ENCODE results near the gene PAIP2.

The PAIP2 gene

DNA sequence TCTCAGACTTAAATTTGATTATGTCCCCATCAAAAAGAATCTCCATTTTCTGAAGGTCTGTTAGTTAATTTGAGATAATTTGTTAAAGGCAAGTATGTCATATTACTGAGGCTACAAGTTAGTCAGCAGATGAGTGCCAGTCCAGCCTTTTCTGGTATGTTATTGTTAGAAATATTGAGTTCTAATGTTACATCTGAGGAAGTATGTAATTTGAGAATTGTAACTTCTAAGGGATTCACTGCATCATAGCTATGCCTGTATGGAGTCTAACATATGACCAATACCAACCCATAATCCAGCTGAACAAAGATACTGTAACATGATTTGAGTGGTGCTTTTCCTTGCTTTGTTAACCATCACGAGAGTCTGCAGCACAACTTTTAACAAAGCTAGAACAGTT lies 27.5 kb downstream of the PAIP2 start:
- TF ChIP-seq, protein P1, sequence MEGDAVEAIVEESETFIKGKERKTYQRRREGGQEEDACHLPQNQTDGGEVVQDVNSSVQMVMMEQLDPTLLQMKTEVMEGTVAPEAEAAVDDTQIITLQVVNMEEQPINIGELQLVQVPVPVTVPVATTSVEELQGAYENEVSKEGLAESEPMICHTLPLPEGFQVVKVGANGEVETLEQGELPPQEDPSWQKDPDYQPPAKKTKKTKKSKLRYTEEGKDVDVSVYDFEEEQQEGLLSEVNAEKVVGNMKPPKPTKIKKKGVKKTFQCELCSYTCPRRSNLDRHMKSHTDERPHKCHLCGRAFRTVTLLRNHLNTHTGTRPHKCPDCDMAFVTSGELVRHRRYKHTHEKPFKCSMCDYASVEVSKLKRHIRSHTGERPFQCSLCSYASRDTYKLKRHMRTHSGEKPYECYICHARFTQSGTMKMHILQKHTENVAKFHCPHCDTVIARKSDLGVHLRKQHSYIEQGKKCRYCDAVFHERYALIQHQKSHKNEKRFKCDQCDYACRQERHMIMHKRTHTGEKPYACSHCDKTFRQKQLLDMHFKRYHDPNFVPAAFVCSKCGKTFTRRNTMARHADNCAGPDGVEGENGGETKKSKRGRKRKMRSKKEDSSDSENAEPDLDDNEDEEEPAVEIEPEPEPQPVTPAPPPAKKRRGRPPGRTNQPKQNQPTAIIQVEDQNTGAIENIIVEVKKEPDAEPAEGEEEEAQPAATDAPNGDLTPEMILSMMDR (IDR thresholded peaks at IDR 0.05; ENCODE audit: insufficient read depth, low read length, poor library complexity, severe bottlenecking) = no peak
- DNase-seq (ENCODE audit: extremely low read depth, insufficient read length) = no peak
- peaks cover 4% of the 10 kb centered on the region for H3K36me3 ChIP-seq (ENCODE audit: control insufficient read depth, insufficient read depth, low read length)
- no peak overlapping the region for H3K4me3 ChIP-seq (replicated peaks; ENCODE audit: low read depth, low read length)
- H3K27me3 ChIP-seq (replicated peaks; ENCODE audit: control insufficient read depth, insufficient read depth, low read length) = no peaks in the 10 kb centered on the region

DNA sequence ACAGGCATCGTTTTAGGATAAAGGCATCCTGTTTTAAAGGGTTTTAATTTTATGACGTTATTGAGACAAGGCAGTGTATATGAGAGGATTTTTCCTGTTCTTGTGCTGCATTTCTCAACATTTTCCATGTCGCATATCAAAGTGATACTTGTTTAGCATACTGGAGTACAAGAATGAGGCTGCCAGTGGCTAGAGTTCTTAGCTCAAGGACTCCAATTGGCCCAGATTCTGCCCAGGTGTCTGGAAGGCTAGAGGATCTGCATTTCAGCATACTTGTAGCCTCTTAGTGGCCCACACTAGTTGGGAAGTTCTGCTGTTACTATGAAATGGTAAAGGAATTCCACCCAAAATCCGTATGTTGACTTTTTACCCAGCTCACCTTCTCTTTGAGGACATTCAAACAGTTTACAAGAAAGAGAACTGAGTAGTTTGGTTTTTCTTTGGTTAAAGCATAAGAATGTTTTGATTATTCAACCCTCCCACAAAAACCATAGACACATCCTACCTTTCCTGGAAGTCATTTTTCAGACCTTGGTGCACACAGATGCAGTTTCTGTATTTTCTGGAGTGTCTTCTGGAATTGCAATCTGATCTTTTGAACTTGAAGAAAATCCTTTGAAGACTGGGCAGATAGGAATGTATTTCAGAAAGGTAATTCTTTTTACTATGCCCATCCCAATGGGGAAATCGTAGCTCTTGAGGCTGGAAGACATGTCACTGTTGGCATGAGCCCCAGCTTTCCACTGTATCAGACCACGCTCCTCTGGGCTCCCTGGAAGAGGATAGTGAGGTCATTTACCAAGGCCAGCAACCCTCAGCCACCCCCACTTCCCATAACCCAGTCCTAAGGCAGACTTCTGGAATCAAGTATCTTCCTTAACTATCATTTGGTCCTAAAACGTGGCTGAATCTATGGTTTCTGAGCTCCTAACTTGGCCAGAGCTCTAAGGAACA lies 30.1 kb downstream of the PAIP2 start:
- H3K36me3 ChIP-seq (ENCODE audit: control insufficient read depth, insufficient read depth, low read length) = peaks cover under 1% of the 10 kb centered on the region
- TF ChIP-seq, protein P1 (IDR thresholded peaks at IDR 0.05; ENCODE audit: insufficient read depth, low read length, poor library complexity, severe bottlenecking) = no peak
- H3K4me3 ChIP-seq (replicated peaks; ENCODE audit: low read depth, low read length) = no peak overlapping the region
- no peak for DNase-seq (ENCODE audit: extremely low read depth, insufficient read length)
- H3K27me3 ChIP-seq (replicated peaks; ENCODE audit: control insufficient read depth, insufficient read depth, low read length) = no peaks in the 10 kb centered on the region

DNA sequence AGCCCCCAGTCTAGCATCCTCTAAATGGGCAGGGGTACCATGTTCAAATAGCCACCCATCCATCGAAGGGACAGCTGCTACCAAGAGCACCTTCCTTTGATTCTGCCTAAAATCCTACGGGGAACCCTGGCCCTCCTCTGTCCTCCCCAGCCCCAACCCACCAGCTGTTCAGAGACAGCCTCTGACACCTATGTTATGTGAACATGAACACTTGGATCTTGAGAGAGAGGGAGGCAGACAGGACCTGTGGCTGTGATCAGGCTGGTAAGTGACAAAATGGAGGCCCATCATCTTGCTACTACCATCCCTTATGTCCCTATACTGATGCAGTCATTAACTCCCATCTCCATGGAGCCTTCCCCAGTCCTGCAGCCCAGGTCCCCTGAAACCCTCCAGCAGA lies 33.3 kb downstream of the PAIP2 start:
- Histone ChIP-seq H3K36me3 (ENCODE audit: control insufficient read depth, insufficient read depth, low read length) (no peaks in the 10 kb centered on the region), H3K4me3 (replicated peaks; ENCODE audit: low read depth, low read length) (no peak overlapping the region), H3K27me3 (replicated peaks; ENCODE audit: control insufficient read depth, insufficient read depth, low read length) (no peaks in the 10 kb centered on the region)
- no peak for DNase-seq (ENCODE audit: extremely low read depth, insufficient read length)
- TF ChIP-seq, protein P1 (IDR thresholded peaks at IDR 0.05; ENCODE audit: insufficient read depth, low read length, poor library complexity, severe bottlenecking) = no peak

DNA sequence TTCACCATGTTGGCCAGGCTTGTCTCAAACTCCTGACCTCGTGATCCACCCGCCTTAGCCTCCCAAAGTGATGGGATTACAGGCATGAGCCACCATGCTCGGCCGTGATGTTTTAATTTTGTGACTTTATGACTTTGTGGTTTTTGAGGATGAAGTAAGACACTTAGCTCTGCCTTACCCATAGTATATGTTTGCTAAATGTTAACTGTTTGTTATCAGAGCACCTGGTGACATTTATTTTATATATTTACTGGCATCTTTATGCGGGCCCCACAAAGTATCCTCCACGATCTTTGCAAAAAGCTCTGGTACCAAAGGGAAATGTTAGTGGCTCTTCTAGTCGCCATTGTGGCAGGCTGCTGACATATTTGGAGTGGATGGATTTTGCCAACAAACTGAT lies 34.7 kb downstream of the PAIP2 start:
- H3K27me3 ChIP-seq (replicated peaks; ENCODE audit: control insufficient read depth, insufficient read depth, low read length) = no peaks in the 10 kb centered on the region
- no peaks in the 10 kb centered on the region for H3K36me3 ChIP-seq (ENCODE audit: control insufficient read depth, insufficient read depth, low read length)
- TF ChIP-seq, protein P1 (IDR thresholded peaks at IDR 0.05; ENCODE audit: insufficient read depth, low read length, poor library complexity, severe bottlenecking) = no peak
- no peak overlapping the region for H3K4me3 ChIP-seq (replicated peaks; ENCODE audit: low read depth, low read length)
- DNase-seq (ENCODE audit: extremely low read depth, insufficient read length) = no peak

DNA sequence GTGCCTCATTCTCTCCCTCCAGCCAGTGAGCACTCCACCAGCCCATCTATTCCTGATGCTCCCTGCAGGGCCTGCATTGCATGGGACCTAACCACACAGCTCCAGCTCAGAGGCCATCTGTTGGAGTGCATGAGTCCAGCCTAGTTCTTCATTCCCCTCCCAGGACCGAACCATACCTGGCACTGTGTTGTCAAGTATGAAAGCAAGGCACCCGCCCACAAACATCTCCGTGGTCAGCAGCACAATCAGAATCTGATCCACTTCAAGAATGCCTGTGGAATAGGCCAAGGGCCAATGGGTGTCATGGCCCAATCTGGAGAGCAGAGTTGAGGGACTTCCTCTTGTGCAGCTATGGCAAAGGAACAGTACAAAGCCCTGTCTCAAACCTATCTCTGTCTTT lies 35.6 kb downstream of the PAIP2 start:
- no peak overlapping the region for H3K4me3 ChIP-seq (replicated peaks; ENCODE audit: low read depth, low read length)
- no peak for DNase-seq (ENCODE audit: extremely low read depth, insufficient read length)
- H3K36me3 ChIP-seq (ENCODE audit: control insufficient read depth, insufficient read depth, low read length) = no peaks in the 10 kb centered on the region
- no peaks in the 10 kb centered on the region for H3K27me3 ChIP-seq (replicated peaks; ENCODE audit: control insufficient read depth, insufficient read depth, low read length)
- TF ChIP-seq, protein P1 (IDR thresholded peaks at IDR 0.05; ENCODE audit: insufficient read depth, low read length, poor library complexity, severe bottlenecking) = no peak
